A549 (cell line): ENCODE measurements around the gene LEUTX. TPM values are rescaled to one million over a fixed set of nuclear protein-coding genes. Genes with fewer than 3 reads are reported as not detected.
A peak's percentile ranks its signal among the peaks of the same experiment; 100 is the strongest.

ENCODE experiments used
- ATAC-seq, 2 experiments: fragments of 200-7000 bp in 1 of 2; fragments of >200 bp in 1 of 2; cut with Nextera tagmentation in 1 of 2; cut with Tn5 transposase in 1 of 2; 3 replicates each; pipeline versions ENCODE4 v1.8.0 to v1.9.1; 2018 to 2020; ENCODE audit warnings: mild to moderate bottlenecking in 1 of 2, moderate library complexity in 1 of 2
- CTCF ChIA-PET: fragments of 300-600 bp; sonication (Branson Sonifier 250); formaldehyde crosslinking; extraction: SDS; loops from one replicate; lab custom pipeline; 2021; ENCODE audit warnings: antibody characterized with exemption, inconsistent platforms; lab: Yijun Ruan, JAX
- POLR2A ChIA-PET: fragments of 350-600 bp; formaldehyde crosslinking; extraction: SDS; loops from one replicate; lab custom pipeline; 2021; ENCODE audit warnings: antibody characterized with exemption, inconsistent platforms; lab: Yijun Ruan, JAX
- DNase-seq, 2 experiments: peaks; one replicate each; pipeline versions ENCODE4 v3.0.0 to v3.0.0-alpha.2; 2011 to 2016; ENCODE audit warnings: low read depth in 1 of 2, low spot score in 1 of 2
- FAIRE-seq: peaks from 2 replicates; lab custom pipeline; 2011; peaks lifted over from hg19 to GRCh38; lab: Jason Lieb, UNC
- H3K27ac ChIP-seq, 2 experiments: fragments of >200 bp; sonication (Bioruptor Twin); formaldehyde crosslinking; 3 replicates each; pipeline ENCODE4 v1.5.1; 2016 to 2017
- H3K4me1 ChIP-seq: fragments of >200 bp; sonication (Bioruptor Twin); formaldehyde crosslinking; 3 replicates; pipeline ENCODE4 v1.6.1; 2016
- H3K4me2 ChIP-seq: fragments of >200 bp; sonication (Bioruptor Twin); formaldehyde crosslinking; 3 replicates; pipeline ENCODE4 v1.6.1; 2016
- H3K4me3 ChIP-seq: fragments of >200 bp; sonication (Bioruptor Twin); formaldehyde crosslinking; 3 replicates; pipeline ENCODE4 v1.5.1; 2016
- H3K9me3 ChIP-seq: fragments of >200 bp; sonication (Bioruptor Twin); formaldehyde crosslinking; 3 replicates; pipeline ENCODE4 v1.6.1; 2016
- CBX8 ChIP-seq: fragments of 200-600 bp; sonication (generic); IDR thresholded peaks from 2 replicates; pipeline ENCODE4 v1.6.1; 2016
- CEBPB ChIP-seq, 2 experiments: fragments of >200 bp in 1 of 2; sonication (Bioruptor Twin) in 1 of 2; formaldehyde crosslinking in 1 of 2; IDR thresholded peaks; 2 replicates each; pipeline ENCODE4 v1.6.1; 2012 to 2016
- CHD4 ChIP-seq: fragments of 200-600 bp; sonication (generic); IDR thresholded peaks from 2 replicates; pipeline ENCODE4 v1.6.1; 2016; ENCODE audit warnings: antibody characterized with exemption, mild to moderate bottlenecking, borderline replicate concordance
- ELK1 ChIP-seq: fragments of 150-350 bp; IDR thresholded peaks from 2 replicates; pipeline ENCODE4 v1.6.1; 2014; ENCODE audit warnings: low read depth, mild to moderate bottlenecking, low read length
- ESRRA ChIP-seq: fragments of 150-350 bp; IDR thresholded peaks from 2 replicates; pipeline ENCODE4 v1.6.1; 2014; ENCODE audit warnings: mild to moderate bottlenecking, low read length, borderline replicate concordance
- FOSL2 ChIP-seq, 2 experiments: fragments of 450-650 bp in 1 of 2; fragments of >200 bp in 1 of 2; sonication (Bioruptor Twin) in 1 of 2; formaldehyde crosslinking; IDR thresholded peaks; 2 replicates each; pipeline versions ENCODE4 v1.5.0 to v1.6.1; 2016 to 2020; ENCODE audit warnings: mild to moderate bottlenecking in 1 of 2, moderate library complexity in 1 of 2
- HDAC2 ChIP-seq: fragments of 200-600 bp; sonication (generic); IDR thresholded peaks from 2 replicates; pipeline ENCODE4 v1.6.1; 2016
- HEYL ChIP-seq: fragments of 250-450 bp; sonication (Bioruptor Pico); IDR thresholded peaks from 2 replicates; pipeline ENCODE4 v1.8.0; 2021; ENCODE audit warnings: mild to moderate bottlenecking, moderate library complexity
- HOXA7 ChIP-seq: fragments of 250-450 bp; sonication (Bioruptor Pico); IDR thresholded peaks from 2 replicates; pipeline ENCODE4 v1.5.0; 2020; ENCODE audit warnings: mild to moderate bottlenecking, moderate library complexity
- JUNB ChIP-seq: fragments of >200 bp; sonication (Bioruptor Twin); formaldehyde crosslinking; IDR thresholded peaks from 2 replicates; pipeline ENCODE4 v1.6.1; 2016
- KDM5A ChIP-seq: fragments of 200-600 bp; sonication (generic); IDR thresholded peaks from 2 replicates; pipeline ENCODE4 v1.6.1; 2016; ENCODE audit warnings: antibody characterized with exemption, mild to moderate bottlenecking
- MAX ChIP-seq: IDR thresholded peaks from 2 replicates; pipeline ENCODE4 v1.6.1; 2012
- MYC ChIP-seq: IDR thresholded peaks from 2 replicates; pipeline ENCODE4 v1.6.1; 2012; ENCODE audit warnings: mild to moderate bottlenecking, inconsistent platforms, low read length, improper control_type of control experiment, borderline replicate concordance
- NPAS2 ChIP-seq: fragments of 250-450 bp; sonication (Bioruptor Pico); IDR thresholded peaks from 2 replicates; pipeline ENCODE4 v1.8.0; 2022; ENCODE audit warnings: mild to moderate bottlenecking, moderate library complexity, borderline replicate concordance
- NR3C1 ChIP-seq: fragments of >200 bp; sonication (Bioruptor Twin); formaldehyde crosslinking; IDR thresholded peaks from 3 replicates; pipeline ENCODE4 v1.6.1; 2017
- POLR2A ChIP-seq: IDR thresholded peaks from 2 replicates; pipeline ENCODE4 v1.6.1; 2012; ENCODE audit warnings: mild to moderate bottlenecking, low read length
- POLR2AphosphoS2 ChIP-seq: conservative IDR thresholded peaks from 2 replicates; pipeline ENCODE4 v1.6.1; 2012; ENCODE audit warnings: low read length, improper control_type of control experiment, inconsistent platforms
- RAD21 ChIP-seq, 2 experiments: fragments of >200 bp in 1 of 2; sonication (Bioruptor Twin) in 1 of 2; formaldehyde crosslinking in 1 of 2; IDR thresholded peaks in 1 of 2; conservative IDR thresholded peaks in 1 of 2; 2 replicates in 1 of 2; 3 replicates in 1 of 2; pipeline ENCODE4 v1.6.1; 2012 to 2018; ENCODE audit warnings: inconsistent platforms in 1 of 2
- RARB ChIP-seq: fragments of 250-450 bp; sonication (Bioruptor Pico); IDR thresholded peaks from 2 replicates; pipeline ENCODE4 v1.8.0; 2021; ENCODE audit warnings: mild to moderate bottlenecking, moderate library complexity
- RCOR1 ChIP-seq: fragments of 150-350 bp; IDR thresholded peaks from 2 replicates; pipeline ENCODE4 v1.6.1; 2014; ENCODE audit warnings: antibody characterized with exemption, low read length, low read depth
- SMC3 ChIP-seq: fragments of >200 bp; sonication (Bioruptor Twin); formaldehyde crosslinking; IDR thresholded peaks from 3 replicates; pipeline ENCODE4 v1.6.1; 2018; ENCODE audit warnings: inconsistent platforms
- SREBF2 ChIP-seq: fragments of 450-650 bp; IDR thresholded peaks from 2 replicates; pipeline ENCODE4 v1.6.1; 2014; ENCODE audit warnings: mild to moderate bottlenecking, moderate library complexity
- USF2 ChIP-seq: fragments of 450-650 bp; IDR thresholded peaks from 2 replicates; pipeline ENCODE4 v1.6.1; 2014; ENCODE audit warnings: antibody characterized with exemption
- ZNF302 ChIP-seq: fragments of 250-450 bp; sonication (Bioruptor Pico); IDR thresholded peaks from 2 replicates; pipeline ENCODE4 v1.9.0; 2021; ENCODE audit warnings: inconsistent platforms, mild to moderate bottlenecking, moderate library complexity
- WGBS: methylation state at CpG from one replicate; pipeline ENCODE4 v1.1.6; 2017; ENCODE audit errors: missing lambda C conversion rate; 5-methylcytosine and 5-hydroxymethylcytosine counted together
- polyA plus RNA-seq, 4 experiments: library from polyadenylated mRNA; depleted of rRNA in 3 of 4; stranded (reverse); fragments of >200 nt; fragmentation: RNase III in 1 of 4; extraction: RNeasy Plus Mini Kit Qiagen cat#74134 plus additional on column Dnase treatment in 1 of 4; gene quantifications; 2 replicates in 3 of 4; 3 replicates in 1 of 4; pipeline ENCODE4 v1.2.3, GENCODE V29; 2011 to 2017
- TF ChIP-seq, protein P1 (sequence below): IDR thresholded peaks from 2 replicates; pipeline ENCODE4 v1.6.1; 2012
- TF ChIP-seq, protein P2 (sequence below): fragments of 250-450 bp; sonication (Bioruptor Pico); IDR thresholded peaks from 2 replicates; pipeline ENCODE4 v1.5.0; 2020; ENCODE audit warnings: low read depth, mild to moderate bottlenecking, moderate library complexity
- TF ChIP-seq, protein P3 (sequence below): fragments of >200 bp; sonication (Bioruptor Twin); formaldehyde crosslinking; IDR thresholded peaks from 3 replicates; pipeline ENCODE4 v1.6.1; 2016

The LEUTX gene
- polyA plus RNA-seq, 2 of the 4 experiments (the other 2 are of a cell fraction), result not detected

DNA sequence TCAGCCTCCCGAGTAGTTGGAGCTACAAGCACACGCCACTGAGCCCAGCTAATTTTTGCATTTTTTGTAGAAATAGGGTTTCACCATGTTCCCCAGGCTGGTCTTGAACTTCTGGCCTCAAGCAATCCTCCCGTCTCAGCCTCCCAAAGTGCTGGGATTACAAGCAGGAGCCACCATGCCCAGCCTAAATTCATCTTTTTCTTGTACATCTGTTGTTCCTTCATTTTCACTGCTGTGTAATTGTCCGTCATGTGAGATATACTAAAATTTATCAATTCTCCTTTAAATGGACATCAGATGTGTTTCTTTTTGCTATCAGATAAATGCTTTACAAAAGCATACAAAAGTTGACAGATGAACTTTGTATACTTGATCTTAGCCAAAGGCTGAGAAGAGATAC is 32.4 kb downstream of the LEUTX start:
- Histone ChIP-seq H3K4me3 (no peak overlapping the region), H3K4me1 (no peaks in the 10 kb centered on the region), H3K27ac (no peak overlapping the region), H3K9me3 (peaks cover 12% of the 10 kb centered on the region; the same call in 2 of the 3 replicates), H3K4me2 (no peak overlapping the region)
- TF ChIP-seq, protein P1, sequence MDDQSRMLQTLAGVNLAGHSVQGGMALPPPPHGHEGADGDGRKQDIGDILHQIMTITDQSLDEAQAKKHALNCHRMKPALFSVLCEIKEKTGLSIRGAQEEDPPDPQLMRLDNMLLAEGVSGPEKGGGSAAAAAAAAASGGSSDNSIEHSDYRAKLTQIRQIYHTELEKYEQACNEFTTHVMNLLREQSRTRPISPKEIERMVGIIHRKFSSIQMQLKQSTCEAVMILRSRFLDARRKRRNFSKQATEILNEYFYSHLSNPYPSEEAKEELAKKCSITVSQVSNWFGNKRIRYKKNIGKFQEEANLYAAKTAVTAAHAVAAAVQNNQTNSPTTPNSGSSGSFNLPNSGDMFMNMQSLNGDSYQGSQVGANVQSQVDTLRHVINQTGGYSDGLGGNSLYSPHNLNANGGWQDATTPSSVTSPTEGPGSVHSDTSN, result no peak
- TF ChIP-seq SREBF2 (no peak), MAX (no peak), SMC3 (no peak), NR3C1 (no peak), POLR2AphosphoS2 (no peak), RARB (CRISPR knock-in tag) (no peak), CBX8 (no peak), HEYL (CRISPR knock-in tag) (no peak), HOXA7 (CRISPR knock-in tag) (no peak), FOSL2 (IDR thresholded peaks at IDR 0.05) (no peak), FOSL2 (CRISPR knock-in tag; IDR thresholded peaks at IDR 0.05) (no peak), POLR2A (no peak), CEBPB (IDR thresholded peaks at IDR 0.05) (no peak), JUNB (no peak), USF2 (no peak), HDAC2 (no peak), ESRRA (no peak)
- TF ChIP-seq, protein P2, sequence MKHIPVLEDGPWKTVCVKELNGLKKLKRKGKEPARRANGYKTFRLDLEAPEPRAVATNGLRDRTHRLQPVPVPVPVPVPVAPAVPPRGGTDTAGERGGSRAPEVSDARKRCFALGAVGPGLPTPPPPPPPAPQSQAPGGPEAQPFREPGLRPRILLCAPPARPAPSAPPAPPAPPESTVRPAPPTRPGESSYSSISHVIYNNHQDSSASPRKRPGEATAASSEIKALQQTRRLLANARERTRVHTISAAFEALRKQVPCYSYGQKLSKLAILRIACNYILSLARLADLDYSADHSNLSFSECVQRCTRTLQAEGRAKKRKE (CRISPR knock-in tag), result no peak
- TF ChIP-seq, protein P3, sequence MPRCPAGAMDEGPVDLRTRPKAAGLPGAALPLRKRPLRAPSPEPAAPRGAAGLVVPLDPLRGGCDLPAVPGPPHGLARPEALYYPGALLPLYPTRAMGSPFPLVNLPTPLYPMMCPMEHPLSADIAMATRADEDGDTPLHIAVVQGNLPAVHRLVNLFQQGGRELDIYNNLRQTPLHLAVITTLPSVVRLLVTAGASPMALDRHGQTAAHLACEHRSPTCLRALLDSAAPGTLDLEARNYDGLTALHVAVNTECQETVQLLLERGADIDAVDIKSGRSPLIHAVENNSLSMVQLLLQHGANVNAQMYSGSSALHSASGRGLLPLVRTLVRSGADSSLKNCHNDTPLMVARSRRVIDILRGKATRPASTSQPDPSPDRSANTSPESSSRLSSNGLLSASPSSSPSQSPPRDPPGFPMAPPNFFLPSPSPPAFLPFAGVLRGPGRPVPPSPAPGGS, result no peak
- DNase-seq, result no peak
- CTCF ChIA-PET, result interaction anchor here (0.6 to 1.6 kb wide), 2 partner anchors 15 to 25 kb away, joined by 3 to 6 read pairs; no protein-coding TSS in a partner anchor
- whole genome bisulfite sequencing, result 61% methylated on average over 4 of the region's 4 CpGs
- peak; percentile 85 for FAIRE-seq
- no peak for ATAC-seq
- POLR2A ChIA-PET, result interaction anchor here (1.0 kb wide), 1 partner anchor 23 kb away, joined by 3 read pairs; the partner anchor contains the start of gene DYRK1B

GRCh38 chr19:39813264-39813993 is 34.8 kb downstream of the LEUTX start:
- Histone ChIP-seq H3K27ac (no peak overlapping the region), H3K4me1 (no peaks in the 10 kb centered on the region), H3K9me3 (peaks cover 8% of the 10 kb centered on the region; the same call in 2 of the 3 replicates), H3K4me3 (no peak overlapping the region), H3K4me2 (no peak overlapping the region)
- no peak for ATAC-seq
- POLR2A ChIA-PET, result interaction anchor here (0.6 kb wide), 1 partner anchor 117 kb away, joined by 4 read pairs; no protein-coding TSS in a partner anchor
- CTCF ChIA-PET, result interaction anchor here (0.9 to 4.9 kb wide), 8 partner anchors 10 to 1331 kb away, joined by 3 to 36 read pairs (median 6); partner anchors contain the start of gene PSMC4
- no peak for DNase-seq
- peak; percentile 88 for FAIRE-seq
- WGBS, result 74% methylated on average over 9 of the region's 9 CpGs
- TF ChIP-seq HOXA7 (CRISPR knock-in tag) (no peak), POLR2A (no peak), MYC (no peak), CHD4 (no peak), ZNF302 (CRISPR knock-in tag) (no peak), CBX8 (no peak), RCOR1 (no peak), KDM5A (no peak), RAD21 (conservative IDR thresholded peaks at IDR 0.05 in 1 of 2, IDR thresholded peaks at IDR 0.05 in 1 of 2) (no peak), FOSL2 (IDR thresholded peaks at IDR 0.05) (no peak), FOSL2 (CRISPR knock-in tag; IDR thresholded peaks at IDR 0.05) (no peak), ELK1 (no peak), SMC3 (no peak), NPAS2 (CRISPR knock-in tag) (no peak)
- TF ChIP-seq, protein P3, result no peak
